T-helper 17 cell (primary cell): ENCODE data around the gene ABCB11. TPM values are rescaled to one million over a fixed set of nuclear protein-coding genes. Genes with fewer than 3 reads are reported as not detected.
"Not testable (repeated sequence)": the region's sequence is repeated elsewhere in the genome, so short reads cannot be mapped to it uniquely, and the experiment has no call there.

Experiments used
- ATAC-seq: fragments of 150-1000 bp; cut with Tn5 transposase; 2 replicates; pipeline ENCODE4 v1.10.0; 2021; ENCODE audit warnings: mild to moderate bottlenecking, moderate library complexity
- DNase-seq, 3 donors: peaks; one replicate each; pipeline versions ENCODE4 v3.0.0 to v3.0.0-alpha.2; 2020 to 2021
- H3K9me3 ChIP-seq: one replicate; pipeline ENCODE4 v1.7.0; 2013; ENCODE audit warnings: low read length, mild to moderate bottlenecking; ENCODE audit not compliant: control insufficient read depth, poor library complexity, severe bottlenecking
- H3K27ac Mint-ChIP-seq: one replicate; pipeline ENCODE4 v1.8.0; 2022; ENCODE audit warnings: mild to moderate bottlenecking, moderate library complexity, mixed read lengths
- H3K27me3 Mint-ChIP-seq: one replicate; pipeline ENCODE4 v1.8.0; 2022; ENCODE audit warnings: mixed read lengths
- H3K36me3 Mint-ChIP-seq: one replicate; pipeline ENCODE4 v1.8.0; 2022; ENCODE audit warnings: low read depth, mixed read lengths
- H3K4me1 Mint-ChIP-seq: one replicate; pipeline ENCODE4 v1.8.0; 2022; ENCODE audit warnings: mild to moderate bottlenecking, mixed read lengths
- H3K4me3 Mint-ChIP-seq: one replicate; pipeline ENCODE4 v1.8.0; 2022; ENCODE audit warnings: mild to moderate bottlenecking, moderate library complexity, mixed read lengths
- total RNA-seq, 4 donors: library from RNA in 2 of 4; stranded (reverse) in 2 of 4; gene quantifications; one replicate each; pipeline ENCODE4 v1.2.3 and lab custom pipeline; 2022 to 2026

Gene ABCB11
- total RNA-seq, 2 donors from 2014 or later, result not detected

DNA sequence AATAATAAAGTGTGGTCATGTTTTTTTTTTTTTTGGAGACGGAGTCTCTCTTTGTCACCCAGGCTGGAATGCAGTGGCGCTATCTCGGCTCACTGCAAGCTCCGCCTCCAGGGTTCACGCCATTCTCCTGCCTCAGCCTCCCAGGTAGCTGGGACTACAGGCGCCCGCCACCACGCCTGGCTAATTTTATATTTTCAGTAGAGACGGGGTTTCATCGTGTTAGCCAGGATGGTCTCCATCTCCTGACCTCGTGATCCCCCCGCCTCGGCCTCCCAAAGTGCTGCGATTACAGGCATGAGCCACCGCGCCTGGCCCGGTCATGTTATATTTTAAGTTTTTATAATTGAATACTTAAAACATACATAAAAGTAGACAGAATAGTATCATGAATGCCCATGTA is 33.1 kb upstream of the ABCB11 start:
- not testable (repeated sequence) for H3K9me3 ChIP-seq, H3K36me3 Mint-ChIP-seq, DNase-seq, H3K27me3 Mint-ChIP-seq, H3K4me3 Mint-ChIP-seq, ATAC-seq, H3K4me1 Mint-ChIP-seq, H3K27ac Mint-ChIP-seq

- not testable (repeated sequence) for H3K36me3 Mint-ChIP-seq, H3K9me3 ChIP-seq, DNase-seq, ATAC-seq, H3K27me3 Mint-ChIP-seq, H3K27ac Mint-ChIP-seq, H3K4me1 Mint-ChIP-seq, H3K4me3 Mint-ChIP-seq
Observed at GRCh38 chr2:169054575-169054974, 23.5 kb upstream of the ABCB11 start.

GRCh38 chr2:169050476-169051240 is 19.5 kb upstream of the ABCB11 start:
- no peak for DNase-seq
- H3K36me3 Mint-ChIP-seq, result no peaks in the 10 kb centered on the region
- H3K27ac Mint-ChIP-seq, result no peak overlapping the region

DNA sequence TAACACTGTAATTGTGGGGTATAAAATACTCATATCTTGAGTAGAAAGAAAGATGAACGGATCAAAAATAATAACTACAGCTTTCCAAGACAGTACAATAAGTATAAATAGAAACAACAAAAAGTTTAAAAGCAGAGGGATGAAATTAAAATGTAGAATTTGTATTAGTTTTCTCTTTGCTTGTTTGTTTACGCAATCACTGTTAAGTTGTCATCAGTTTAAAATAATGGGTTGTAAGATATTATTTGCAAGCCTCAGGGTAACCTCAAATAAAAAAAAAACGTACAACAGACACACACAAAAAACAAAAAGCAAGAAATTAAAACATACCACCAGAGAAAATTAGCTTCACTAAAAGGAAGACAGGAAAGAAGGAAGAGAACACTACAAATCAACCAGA is 18.0 kb upstream of the ABCB11 start:
- DNase-seq (no peak), ATAC-seq (no peak)
- H3K9me3 ChIP-seq, result no peaks in the 10 kb centered on the region
- Mint-ChIP-seq H3K27me3 (no peaks in the 10 kb centered on the region), H3K27ac (no peak overlapping the region), H3K4me1 (no peaks in the 10 kb centered on the region), H3K4me3 (no peak overlapping the region), H3K36me3 (no peaks in the 10 kb centered on the region)

More at GRCh38 chr2:169050476-169051240, 19.5 kb upstream of the ABCB11 start:
- Mint-ChIP-seq H3K4me1 (no peaks in the 10 kb centered on the region), H3K27me3 (no peaks in the 10 kb centered on the region), H3K4me3 (no peak overlapping the region)
- H3K9me3 ChIP-seq, result peaks cover 3% of the 10 kb centered on the region
- ATAC-seq, result no peak

GRCh38 chr2:169047256-169048250 is 16.4 kb upstream of the ABCB11 start:
- no peaks in the 10 kb centered on the region for H3K4me1 Mint-ChIP-seq
- ATAC-seq, result no peak
- no peak for DNase-seq
- no peak overlapping the region for H3K4me3 Mint-ChIP-seq
- no peaks in the 10 kb centered on the region for H3K9me3 ChIP-seq
- H3K36me3 Mint-ChIP-seq, result no peaks in the 10 kb centered on the region
- no peak overlapping the region for H3K27ac Mint-ChIP-seq
- no peaks in the 10 kb centered on the region for H3K27me3 Mint-ChIP-seq

DNA sequence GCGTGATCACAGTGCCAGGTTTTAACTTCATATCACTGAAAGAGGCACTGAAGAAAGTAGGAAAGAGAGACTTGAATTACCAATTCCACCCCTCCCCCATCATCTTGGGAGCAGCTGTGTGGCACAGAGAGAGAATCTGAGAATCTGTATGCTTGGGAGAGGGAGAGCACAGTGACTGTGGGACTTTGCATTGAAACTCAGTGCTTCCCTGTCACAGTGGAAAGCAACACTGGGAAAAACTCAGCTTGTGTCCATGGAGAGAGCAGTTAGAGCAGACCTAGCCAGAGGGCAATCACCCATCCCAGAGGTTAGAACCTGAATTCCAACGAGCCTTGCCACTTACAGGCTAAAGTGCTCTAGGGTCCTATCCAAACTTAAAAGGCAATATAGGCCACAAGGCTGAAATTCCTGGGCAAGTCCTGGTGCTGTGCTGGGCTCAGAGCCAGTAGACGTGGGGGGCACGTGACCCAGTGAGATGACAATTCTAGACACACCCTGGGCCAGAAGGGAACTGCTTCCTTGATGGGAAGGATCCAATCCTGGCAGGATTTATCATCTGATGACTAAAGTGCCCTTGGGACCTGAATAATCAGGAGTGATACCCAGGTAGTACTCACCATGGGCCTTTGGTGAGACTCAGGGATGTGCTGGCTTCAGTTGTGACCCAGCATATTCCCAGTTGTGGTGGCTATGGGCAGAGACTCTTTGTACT is 15.5 kb upstream of the ABCB11 start:
- DNase-seq, result no peak
- Mint-ChIP-seq H3K27ac (no peak overlapping the region), H3K36me3 (no peaks in the 10 kb centered on the region), H3K4me1 (no peaks in the 10 kb centered on the region), H3K4me3 (no peak overlapping the region), H3K27me3 (no peaks in the 10 kb centered on the region)
- ATAC-seq, result no peak
- H3K9me3 ChIP-seq, result no peaks in the 10 kb centered on the region

GRCh38 chr2:169042856-169043255 is 11.7 kb upstream of the ABCB11 start:
- Mint-ChIP-seq H3K27ac (no peak overlapping the region), H3K4me3 (no peak overlapping the region)

DNA sequence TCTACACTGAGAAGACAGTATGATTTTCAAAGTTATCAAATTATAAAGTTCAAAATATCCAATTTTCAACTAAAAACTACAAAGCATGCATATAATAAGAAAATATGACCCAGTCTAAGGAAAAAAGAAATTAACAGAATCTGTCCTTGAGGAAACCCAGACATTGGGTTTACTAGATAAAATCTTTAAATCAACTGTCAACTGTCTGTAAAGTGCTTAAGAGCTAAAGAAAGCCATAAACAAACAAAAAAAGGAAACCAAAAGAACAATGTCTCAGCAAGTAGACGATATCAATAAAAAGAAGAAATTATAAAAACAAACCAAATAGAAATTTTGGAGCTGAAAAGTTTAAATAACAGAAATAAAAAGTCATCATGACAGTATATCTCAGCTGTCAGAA is 10.5 kb upstream of the ABCB11 start:
- Mint-ChIP-seq H3K4me3 (no peak overlapping the region), H3K4me1 (no peaks in the 10 kb centered on the region), H3K36me3 (no peaks in the 10 kb centered on the region), H3K27ac (no peak overlapping the region), H3K27me3 (no peaks in the 10 kb centered on the region)
- ATAC-seq, result no peak
- no peak for DNase-seq
- no peaks in the 10 kb centered on the region for H3K9me3 ChIP-seq

More at GRCh38 chr2:169042856-169043255, 11.7 kb upstream of the ABCB11 start:
- DNase-seq (no peak), ATAC-seq (no peak)
- Mint-ChIP-seq H3K4me1 (no peaks in the 10 kb centered on the region), H3K27me3 (no peaks in the 10 kb centered on the region), H3K36me3 (no peaks in the 10 kb centered on the region)
- H3K9me3 ChIP-seq, result no peaks in the 10 kb centered on the region

DNA sequence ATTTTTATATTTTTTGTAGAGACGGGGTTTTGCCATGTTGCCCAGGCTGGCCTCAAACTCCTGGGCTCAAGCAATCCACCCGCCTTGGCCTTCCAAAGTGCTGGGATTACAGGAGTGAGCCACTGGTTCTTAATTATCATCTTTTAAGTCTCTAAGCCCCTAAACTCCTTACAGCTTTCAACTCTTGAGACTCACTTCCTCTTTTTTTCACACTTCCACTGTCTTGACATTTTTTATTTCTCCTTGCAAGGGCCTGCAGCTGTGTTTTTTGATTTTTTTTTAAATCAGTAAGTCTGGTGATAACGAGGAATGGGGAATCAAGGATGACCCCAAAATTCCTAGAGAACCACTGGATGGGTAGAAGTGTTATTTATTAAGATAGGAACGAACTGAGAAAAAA is 8.6 kb upstream of the ABCB11 start:
- H3K9me3 ChIP-seq, result no peaks in the 10 kb centered on the region
- no peaks in the 10 kb centered on the region for H3K27me3 Mint-ChIP-seq
- no peak overlapping the region for H3K27ac Mint-ChIP-seq
- H3K4me1 Mint-ChIP-seq, result no peaks in the 10 kb centered on the region
- ATAC-seq, result no peak
- H3K36me3 Mint-ChIP-seq, result no peaks in the 10 kb centered on the region
- no peak overlapping the region for H3K4me3 Mint-ChIP-seq
- DNase-seq, result no peak

DNA sequence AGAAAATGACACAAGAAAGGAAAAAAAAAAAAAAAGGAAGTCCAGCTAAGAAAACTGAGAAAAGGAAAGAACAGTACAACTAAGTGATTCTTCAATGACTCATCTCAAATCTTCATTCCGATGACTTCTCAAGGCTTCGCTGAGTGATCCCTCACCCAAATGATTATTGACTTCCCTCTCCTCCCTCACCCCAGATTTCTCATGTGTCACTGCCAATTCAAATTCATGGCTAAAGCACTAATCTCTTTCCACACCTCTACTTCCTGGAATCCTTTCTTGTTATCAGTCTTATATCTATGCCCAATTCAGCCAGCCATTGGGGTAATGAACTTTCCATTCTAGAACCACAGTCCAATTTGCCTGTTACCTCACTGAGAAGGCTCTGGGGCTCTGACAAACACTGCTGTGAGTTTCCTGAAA is 7.2 kb upstream of the ABCB11 start:
- no peak overlapping the region for H3K27ac Mint-ChIP-seq
- no peaks in the 10 kb centered on the region for H3K36me3 Mint-ChIP-seq
- peaks cover 3% of the 10 kb centered on the region for H3K4me1 Mint-ChIP-seq
- no peaks in the 10 kb centered on the region for H3K9me3 ChIP-seq
- H3K27me3 Mint-ChIP-seq, result no peaks in the 10 kb centered on the region
- DNase-seq (no peak), ATAC-seq (no peak)
- H3K4me3 Mint-ChIP-seq, result no peak overlapping the region

DNA sequence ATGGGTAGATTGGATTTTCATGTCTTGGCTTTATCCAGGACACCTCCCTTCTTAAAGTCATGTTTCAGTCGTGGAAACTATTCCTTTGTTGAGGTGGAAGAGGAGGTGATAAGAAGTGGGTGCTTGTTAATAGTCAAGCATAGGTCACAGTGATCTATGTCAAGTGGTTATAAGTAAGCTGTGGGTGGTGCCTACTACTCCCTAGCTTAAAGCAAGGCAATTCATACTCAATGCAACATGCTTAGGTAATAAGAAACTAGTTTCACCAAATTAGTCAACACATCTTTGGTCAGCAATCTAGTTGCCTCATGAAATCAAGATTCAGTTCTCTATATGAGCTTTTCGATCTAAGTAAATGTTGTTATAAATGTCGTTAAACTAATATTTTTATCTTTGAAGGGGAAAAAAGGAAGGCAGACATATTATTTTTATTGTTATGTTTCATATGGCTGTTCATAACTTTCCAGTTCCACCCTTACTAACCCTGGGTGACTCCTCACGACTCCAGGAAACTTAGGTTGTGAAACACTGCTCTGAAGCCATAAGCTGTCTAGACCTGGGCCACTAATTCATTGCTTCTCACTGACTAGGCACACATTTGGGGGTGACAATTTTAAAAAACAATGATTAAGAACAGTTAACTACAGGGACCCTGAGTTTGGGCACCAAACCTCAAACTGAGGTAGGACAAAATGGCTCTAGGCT is 5.8 kb upstream of the ABCB11 start:
- Mint-ChIP-seq H3K36me3 (no peaks in the 10 kb centered on the region), H3K4me3 (no peak overlapping the region), H3K27me3 (no peaks in the 10 kb centered on the region), H3K27ac (no peak overlapping the region), H3K4me1 (peaks cover 3% of the 10 kb centered on the region)
- no peaks in the 10 kb centered on the region for H3K9me3 ChIP-seq
- no peak for ATAC-seq
- no peak for DNase-seq

GRCh38 chr2:169035887-169036286 is 4.8 kb upstream of the ABCB11 start:
- H3K9me3 ChIP-seq, result no peaks in the 10 kb centered on the region
- no peak overlapping the region for H3K4me3 Mint-ChIP-seq
- DNase-seq (no peak), ATAC-seq (no peak)
- no peaks in the 10 kb centered on the region for H3K27me3 Mint-ChIP-seq
- no peaks in the 10 kb centered on the region for H3K36me3 Mint-ChIP-seq
- H3K4me1 Mint-ChIP-seq, result peaks cover 3% of the 10 kb centered on the region
- H3K27ac Mint-ChIP-seq, result no peak overlapping the region
